Measurements from ENCODE around the gene GFER. TPM values are rescaled to one million over a fixed set of nuclear protein-coding genes. Genes with fewer than 3 reads are reported as not detected.
"Not testable (repeated sequence)": the region's sequence is repeated elsewhere in the genome, so short reads cannot be mapped to it uniquely, and the experiment has no call there.

GFER gene
- 22.5 TPM for polyA plus RNA-seq (2013, experiment 1 of 2; ENCODE audit: insufficient read length)
- 17.0 TPM for polyA plus RNA-seq (2013, experiment 2 of 2; ENCODE audit: insufficient read length)

DNA sequence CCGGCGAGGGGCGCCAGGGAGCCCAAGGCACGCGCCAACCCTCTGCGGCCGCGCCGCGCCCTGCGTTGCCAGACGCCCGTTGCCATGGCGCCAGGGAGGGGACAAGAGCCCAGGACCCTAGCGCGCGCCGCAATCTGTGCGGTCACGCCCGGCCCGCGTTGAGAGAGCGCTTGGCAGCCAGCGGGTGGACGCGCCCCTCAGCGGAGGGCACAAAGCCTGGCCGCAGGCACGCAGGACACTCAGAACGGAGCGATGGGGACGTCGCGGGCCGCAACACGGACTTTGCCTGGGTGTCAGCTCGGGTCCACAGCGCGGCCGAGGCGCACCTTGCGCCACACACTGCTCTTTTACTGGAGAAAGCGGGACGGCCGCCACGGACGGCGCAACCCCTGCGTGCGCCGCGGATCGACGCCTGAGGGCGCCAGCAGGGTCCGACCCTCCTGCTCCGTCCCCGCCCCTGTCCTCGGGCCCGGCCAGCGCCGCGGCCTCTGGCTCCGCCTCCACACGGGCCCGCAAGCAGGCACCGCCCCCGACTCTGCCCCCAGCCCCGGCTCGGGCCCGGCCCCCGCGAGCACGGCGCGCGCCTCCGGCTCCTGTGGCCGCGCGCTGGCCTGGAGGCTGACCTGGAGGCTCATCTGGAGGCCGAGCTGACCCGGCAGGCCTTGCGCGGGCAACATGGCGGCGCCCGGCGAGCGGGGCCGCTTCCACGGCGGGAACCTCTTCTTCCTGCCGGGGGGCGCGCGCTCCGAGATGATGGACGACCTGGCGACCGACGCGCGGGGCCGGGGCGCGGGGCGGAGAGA lies at the start of gene GFER:
GFER (plus strand) TSS at position 650 of the 803 bp plus-strand sequence; CDS start at position 676, 26 bp downstream.
- DNase-seq: peak; percentile 94

- no peak for DNase-seq
Measured at GRCh38 chr16:1936945-1937479, 47.0 kb upstream of the GFER start.

DNA sequence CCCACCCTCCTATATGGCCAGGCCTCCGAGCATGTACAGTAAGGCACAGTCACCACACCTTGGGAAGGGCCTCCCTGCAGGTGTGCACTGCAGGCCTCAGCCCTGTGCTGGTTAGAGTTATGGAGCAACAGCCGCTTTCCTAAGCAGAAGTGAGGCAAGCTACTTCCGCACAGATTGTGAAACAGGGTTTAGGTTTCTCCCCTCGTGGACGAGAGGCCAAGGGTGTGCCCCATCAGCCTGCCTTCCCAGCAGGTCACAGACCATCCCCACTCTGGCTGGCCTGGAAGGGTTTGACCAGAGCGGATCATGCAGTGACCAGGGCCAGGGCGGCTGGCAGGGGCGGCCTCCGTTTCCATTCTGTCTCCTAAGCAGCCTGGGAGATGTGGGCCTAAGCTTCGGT lies 45.7 kb upstream of the GFER start:
- no peak for DNase-seq

DNA sequence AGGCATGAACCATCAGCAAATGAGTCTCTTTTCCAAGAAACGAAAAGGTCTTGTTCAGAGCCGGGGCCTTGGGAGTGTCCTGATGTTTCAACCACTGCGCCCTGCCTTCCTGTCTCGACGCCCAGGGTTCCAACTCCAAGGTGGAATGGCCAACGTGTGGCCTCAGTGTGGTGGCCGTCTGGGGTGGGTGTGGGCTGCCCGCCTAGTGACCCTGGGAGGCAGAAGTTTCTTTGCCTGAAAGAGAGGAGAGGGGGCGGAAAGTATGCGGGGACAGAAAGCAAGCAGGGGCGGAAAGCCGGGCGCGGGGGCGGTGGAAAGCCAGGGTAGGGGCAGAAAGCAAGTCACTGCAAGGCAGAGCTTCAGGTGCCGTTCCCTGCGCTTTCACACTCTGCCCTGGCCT lies 45.1 kb upstream of the GFER start:
- DNase-seq: no peak

DNA sequence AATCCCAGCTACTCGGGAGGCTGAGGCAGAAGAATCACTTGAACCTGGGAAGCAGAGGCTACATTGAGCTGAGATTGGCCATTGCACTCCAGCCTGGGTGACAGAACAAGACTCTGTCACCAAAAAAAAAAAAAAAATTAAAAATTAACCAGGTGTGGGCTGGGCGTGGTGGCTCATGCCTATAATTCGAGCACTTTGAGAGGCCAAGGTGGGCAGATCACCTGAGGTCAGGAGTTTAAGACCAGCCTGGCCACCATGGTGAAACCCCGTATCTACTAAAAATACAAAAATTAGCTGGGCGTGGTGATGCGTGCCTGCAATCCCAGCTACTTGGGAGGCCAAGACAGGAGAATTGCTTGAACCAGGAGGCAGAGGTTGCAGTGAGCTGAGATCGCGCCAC lies 44.2 kb upstream of the GFER start:
- not testable (repeated sequence) for DNase-seq

- DNase-seq: no peak
Measured at GRCh38 chr16:1940273-1941161, 43.5 kb upstream of the GFER start.

- no peak for DNase-seq
Measured at GRCh38 chr16:1941162-1942046, 42.6 kb upstream of the GFER start.

GRCh38 chr16:1942047-1942809 lies 41.8 kb upstream of the GFER start:
- DNase-seq: no peak

GRCh38 chr16:1942810-1943726 lies 40.9 kb upstream of the GFER start, which contains the start of gene MSRB1:
TSS of gene MSRB1 (minus strand) at chr16:1943199. CDS start at chr16:1943156, 43 bp downstream.
- DNase-seq: peak; percentile 99

DNA sequence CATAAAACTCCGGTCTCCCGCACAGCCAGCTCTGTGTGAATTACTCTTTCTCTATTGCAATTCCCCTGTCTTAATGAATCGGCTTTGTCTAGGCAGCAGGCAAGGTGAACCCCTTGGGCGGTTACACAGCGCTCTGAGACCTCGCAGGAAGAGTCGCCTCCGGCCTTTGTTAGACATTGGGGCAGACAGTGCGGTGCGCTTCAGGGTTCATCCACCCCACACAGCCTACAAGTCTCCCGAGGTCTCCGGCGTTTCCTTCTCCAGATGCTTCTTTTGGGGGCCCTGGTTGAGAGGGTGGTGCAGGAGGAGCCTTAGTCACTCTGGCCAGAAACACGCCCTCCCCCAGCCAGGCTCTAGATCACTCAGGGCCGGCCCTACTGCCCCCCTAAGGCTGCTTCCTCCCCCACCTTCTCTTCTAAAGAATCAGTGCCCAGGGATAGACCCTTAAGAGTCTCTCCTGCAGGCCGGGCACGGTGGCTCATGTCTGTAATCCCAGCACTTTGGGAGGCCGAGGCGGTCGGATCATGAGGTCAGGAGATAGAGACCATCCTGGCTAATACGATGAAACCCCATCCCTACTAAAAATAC lies 39.3 kb upstream of the GFER start:
- no peak for DNase-seq

- DNase-seq: no peak
Measured at GRCh38 chr16:1945559-1946391, 38.2 kb upstream of the GFER start.

GRCh38 chr16:1946495-1947368 lies 37.3 kb upstream of the GFER start:
- DNase-seq: no peak

GRCh38 chr16:1947369-1947670 lies 36.7 kb upstream of the GFER start:
- no peak for DNase-seq

DNA sequence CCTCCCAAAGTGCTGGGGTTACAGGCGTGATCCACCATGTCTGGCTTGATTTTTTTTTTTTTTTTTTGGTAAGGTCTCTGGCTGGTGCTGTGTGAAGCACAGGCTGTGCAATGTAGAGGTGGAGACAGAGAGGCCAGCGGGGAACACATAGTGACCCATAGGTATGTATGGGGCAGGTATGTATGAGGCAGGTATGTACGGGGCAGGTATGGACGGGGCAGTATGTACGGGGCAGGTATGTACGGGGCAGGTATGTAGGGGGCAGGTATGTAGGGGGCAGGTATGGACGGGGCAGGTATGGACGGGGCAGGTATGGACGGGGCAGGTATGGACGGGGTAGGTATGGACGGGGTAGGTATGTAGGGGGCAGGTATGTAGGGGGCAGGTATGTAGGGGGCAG lies 34.5 kb upstream of the GFER start:
- no peak for DNase-seq

DNA sequence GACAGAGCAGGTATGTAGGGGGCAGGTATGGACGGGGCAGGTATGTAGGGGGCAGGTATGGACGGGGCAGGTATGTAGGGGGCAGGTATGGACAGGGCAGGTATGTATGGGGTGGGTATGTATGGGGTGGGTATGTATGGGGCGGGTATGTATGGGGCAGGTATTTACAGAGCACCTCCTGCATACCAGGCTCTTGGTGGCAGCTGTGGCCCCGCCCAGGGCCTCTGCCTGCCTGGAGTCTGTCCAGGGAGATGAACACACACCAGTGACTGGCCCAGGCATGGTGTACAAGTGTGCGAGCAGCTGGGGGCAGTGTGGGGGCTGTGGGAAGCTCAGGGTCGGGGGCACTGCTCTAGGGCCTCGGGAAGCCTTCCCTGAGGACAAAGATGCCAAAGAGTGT lies 33.9 kb upstream of the GFER start:
- no peak for DNase-seq

DNA sequence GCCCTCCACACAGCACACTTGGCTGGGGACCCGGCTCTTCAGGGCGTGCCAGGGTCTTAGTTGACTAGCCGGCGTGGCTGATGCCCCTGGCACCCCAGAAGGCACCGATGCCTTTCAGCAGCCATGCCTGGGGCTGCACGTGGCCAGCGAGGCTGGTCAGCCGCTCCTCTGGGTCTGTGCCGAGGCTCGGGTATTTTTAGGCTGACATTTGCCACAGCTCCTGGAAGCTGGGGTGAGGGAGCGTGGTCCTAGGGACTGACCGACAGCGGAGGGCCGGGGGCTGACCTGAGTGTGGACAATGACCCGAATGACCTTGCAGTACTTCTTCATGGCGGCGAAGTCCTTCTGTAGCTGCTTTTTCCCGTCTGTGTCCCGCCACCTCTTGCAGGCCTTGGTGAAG lies 33.4 kb upstream of the GFER start:
- no peak for DNase-seq

DNA sequence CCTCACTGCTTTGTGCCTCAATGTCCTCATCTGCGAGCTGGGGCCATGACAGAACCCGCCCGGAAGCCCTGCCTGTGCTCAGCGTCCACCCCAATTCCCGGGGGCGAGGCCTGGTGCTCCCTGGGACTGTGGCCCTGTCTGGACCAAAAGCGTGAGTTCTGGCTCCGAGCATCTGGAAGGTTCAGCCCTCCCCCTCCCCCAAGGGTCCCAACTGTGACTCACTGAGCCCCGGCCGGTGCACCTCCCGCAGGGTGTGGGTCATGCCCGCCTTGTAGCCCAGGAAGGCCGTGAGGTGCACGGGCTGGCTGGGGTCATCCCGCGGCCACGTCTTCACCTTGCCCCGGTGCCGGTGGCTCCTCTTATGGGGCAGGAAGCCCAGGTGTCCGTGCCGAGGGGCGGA lies 30.3 kb upstream of the GFER start:
- DNase-seq: no peak

Data from fibroblast of skin of scalp (primary cell).